ENCODE results near the gene SLIT3. TPM values are rescaled to one million over a fixed set of nuclear protein-coding genes. Genes with fewer than 3 reads are reported as not detected.

SLIT3 gene
- total RNA-seq, 1 experiment from 2014 or later: 0.10 TPM

DNA sequence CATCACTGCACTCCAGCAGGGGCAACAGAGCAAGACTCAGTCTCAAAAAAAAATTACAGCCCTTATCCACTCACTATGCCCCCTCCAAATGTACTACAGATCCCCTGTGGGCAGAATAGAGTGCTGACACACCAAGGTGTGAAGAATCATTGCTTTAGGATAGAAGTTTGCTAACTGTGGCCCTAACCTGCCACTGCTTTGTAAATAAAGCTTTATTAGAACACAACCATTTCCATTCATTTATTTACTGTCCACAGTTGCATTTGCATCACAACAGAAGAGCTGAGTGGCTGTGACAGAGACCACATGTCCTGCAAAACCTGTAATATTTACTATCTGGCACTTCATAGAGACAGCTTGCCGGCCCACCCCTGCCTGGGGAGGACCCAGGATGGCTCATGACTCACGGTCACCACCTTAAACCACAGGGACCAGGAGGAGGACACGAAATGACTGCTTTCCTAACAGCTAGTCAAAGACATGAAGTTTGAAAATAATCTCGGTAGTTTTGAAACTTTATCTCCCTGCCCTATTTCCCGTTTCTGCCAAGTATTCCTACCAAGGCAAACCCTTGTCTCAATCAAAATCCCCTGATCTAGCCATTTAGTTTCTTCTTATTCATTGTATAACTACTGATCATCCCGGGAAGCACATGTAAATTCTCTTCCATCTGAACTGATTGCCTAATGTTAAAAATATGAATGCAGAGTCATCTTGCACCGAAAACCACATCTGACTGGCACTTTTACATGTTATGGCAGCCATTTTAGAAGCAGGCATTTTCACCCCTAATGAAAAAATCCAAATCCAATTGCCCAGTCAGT, 206.1 kb downstream of the SLIT3 start (continued):
- TF ChIP-seq, protein P1, sequence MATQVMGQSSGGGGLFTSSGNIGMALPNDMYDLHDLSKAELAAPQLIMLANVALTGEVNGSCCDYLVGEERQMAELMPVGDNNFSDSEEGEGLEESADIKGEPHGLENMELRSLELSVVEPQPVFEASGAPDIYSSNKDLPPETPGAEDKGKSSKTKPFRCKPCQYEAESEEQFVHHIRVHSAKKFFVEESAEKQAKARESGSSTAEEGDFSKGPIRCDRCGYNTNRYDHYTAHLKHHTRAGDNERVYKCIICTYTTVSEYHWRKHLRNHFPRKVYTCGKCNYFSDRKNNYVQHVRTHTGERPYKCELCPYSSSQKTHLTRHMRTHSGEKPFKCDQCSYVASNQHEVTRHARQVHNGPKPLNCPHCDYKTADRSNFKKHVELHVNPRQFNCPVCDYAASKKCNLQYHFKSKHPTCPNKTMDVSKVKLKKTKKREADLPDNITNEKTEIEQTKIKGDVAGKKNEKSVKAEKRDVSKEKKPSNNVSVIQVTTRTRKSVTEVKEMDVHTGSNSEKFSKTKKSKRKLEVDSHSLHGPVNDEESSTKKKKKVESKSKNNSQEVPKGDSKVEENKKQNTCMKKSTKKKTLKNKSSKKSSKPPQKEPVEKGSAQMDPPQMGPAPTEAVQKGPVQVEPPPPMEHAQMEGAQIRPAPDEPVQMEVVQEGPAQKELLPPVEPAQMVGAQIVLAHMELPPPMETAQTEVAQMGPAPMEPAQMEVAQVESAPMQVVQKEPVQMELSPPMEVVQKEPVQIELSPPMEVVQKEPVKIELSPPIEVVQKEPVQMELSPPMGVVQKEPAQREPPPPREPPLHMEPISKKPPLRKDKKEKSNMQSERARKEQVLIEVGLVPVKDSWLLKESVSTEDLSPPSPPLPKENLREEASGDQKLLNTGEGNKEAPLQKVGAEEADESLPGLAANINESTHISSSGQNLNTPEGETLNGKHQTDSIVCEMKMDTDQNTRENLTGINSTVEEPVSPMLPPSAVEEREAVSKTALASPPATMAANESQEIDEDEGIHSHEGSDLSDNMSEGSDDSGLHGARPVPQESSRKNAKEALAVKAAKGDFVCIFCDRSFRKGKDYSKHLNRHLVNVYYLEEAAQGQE (IDR thresholded peaks at IDR 0.05; ENCODE audit: low read depth): no peak
- TF ChIP-seq FOSL1 (IDR thresholded peaks at IDR 0.05; ENCODE audit: low read depth) (no peak), EZH2phosphoT487 (IDR thresholded peaks at IDR 0.05; ENCODE audit: borderline replicate concordance) (no peak), CBX3 (IDR thresholded peaks at IDR 0.05; ENCODE audit: low read depth) (no peak), CEBPB (IDR thresholded peaks at IDR 0.05; ENCODE audit: low read depth) (no peak)
- TF ChIP-seq, protein P2, sequence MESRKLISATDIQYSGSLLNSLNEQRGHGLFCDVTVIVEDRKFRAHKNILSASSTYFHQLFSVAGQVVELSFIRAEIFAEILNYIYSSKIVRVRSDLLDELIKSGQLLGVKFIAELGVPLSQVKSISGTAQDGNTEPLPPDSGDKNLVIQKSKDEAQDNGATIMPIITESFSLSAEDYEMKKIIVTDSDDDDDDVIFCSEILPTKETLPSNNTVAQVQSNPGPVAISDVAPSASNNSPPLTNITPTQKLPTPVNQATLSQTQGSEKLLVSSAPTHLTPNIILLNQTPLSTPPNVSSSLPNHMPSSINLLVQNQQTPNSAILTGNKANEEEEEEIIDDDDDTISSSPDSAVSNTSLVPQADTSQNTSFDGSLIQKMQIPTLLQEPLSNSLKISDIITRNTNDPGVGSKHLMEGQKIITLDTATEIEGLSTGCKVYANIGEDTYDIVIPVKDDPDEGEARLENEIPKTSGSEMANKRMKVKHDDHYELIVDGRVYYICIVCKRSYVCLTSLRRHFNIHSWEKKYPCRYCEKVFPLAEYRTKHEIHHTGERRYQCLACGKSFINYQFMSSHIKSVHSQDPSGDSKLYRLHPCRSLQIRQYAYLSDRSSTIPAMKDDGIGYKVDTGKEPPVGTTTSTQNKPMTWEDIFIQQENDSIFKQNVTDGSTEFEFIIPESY (IDR thresholded peaks at IDR 0.05; ENCODE audit: extremely low read depth, insufficient replicate concordance, low read length): no peak
- TF ChIP-seq, protein P3, sequence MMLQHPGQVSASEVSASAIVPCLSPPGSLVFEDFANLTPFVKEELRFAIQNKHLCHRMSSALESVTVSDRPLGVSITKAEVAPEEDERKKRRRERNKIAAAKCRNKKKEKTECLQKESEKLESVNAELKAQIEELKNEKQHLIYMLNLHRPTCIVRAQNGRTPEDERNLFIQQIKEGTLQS (IDR thresholded peaks at IDR 0.05): no peak

Measured in HCT116 (cell line).